Germinal center (tissue), 1 donor: Measurements from ENCODE around the gene ZNF880.
"Not testable (repeated sequence)": the region's sequence is repeated elsewhere in the genome, so short reads cannot be mapped to it uniquely, and the experiment has no call there.

ENCODE experiments used
- DNase-seq: peaks from one replicate; pipeline ENCODE4 v3.0.0; 2012; ENCODE audit warnings: mixed read lengths, low spot score

Gene ZNF880

DNA sequence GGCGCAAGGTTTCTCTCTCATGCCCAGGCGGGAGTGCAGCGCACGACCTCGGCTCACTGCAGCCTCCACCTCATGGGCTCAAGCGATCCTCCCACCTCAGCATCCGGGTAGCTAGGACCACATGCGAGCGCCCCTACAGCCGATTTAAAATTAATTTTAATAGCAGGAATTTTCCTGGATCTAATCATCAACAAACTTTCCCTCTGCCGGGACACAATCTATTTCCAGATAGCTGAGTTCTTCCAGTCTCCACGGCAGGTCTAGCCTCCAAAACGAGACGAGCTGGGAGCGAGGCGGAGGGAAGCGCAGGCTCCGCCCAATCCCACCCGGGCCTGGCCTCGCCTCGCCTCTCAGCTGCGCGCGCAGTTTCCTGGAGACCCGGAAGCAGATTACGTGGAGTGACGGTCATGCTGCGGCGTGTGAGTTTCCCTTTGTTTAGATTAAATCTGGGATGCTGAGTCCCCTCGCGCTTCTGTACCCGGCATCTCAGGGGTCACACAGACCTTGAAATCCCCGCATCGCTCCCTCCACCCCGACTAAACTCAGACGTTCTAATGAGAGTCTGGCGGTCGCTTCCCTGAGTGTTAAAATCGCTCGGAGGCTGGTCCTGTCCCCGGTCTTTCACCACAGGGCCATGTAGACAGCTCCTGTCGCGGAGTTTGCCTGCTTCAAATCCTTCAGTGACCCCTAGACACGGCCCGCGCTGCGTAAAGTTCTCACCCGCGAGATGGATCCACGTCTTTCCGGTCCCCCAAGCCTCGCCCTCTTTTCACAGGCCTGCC is at the start of gene ZNF880:
TSS of gene ZNF880 (plus strand) at position 365 of the 782 bp plus-strand sequence. CDS start at position 408, 43 bp downstream.
- DNase-seq = peak; percentile 88

DNA sequence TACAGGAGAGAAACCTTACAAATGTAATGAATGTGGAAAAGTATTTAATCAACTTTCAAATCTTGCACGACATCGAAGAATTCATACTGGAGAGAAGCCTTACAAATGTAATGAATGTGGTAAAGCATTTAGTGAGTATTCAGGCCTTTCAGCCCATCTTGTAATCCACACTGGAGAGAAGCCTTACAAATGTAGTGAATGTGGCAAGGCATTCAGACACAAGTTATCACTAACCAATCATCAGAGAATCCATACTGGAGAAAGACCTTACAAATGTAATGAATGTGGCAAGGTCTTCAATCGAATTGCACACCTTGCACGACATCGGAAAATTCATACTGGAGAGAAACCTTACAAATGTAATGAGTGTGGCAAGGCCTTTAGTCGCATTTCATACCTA is 47.3 kb upstream of the ZNF880 start:
- DNase-seq = no peak

DNA sequence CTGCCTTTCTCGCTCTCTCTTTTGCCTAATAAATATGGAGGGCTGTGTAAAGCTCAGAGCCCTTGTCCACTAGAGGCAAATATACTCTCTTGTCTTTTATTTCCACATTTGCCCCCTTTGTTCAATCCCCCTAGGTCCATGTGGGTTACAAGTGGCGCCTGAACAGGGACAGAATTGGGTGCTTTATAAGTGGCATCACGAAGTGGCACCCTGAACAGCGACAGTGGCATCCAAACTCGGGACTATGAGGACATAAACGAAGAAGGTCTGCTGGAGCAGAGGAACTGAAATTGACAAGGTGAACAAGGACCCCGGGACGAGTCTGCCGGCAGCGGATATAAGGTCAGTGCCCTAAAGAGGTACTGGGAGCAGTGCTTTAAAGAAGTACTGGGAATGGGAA is 38.0 kb upstream of the ZNF880 start:
- no peak for DNase-seq

DNA sequence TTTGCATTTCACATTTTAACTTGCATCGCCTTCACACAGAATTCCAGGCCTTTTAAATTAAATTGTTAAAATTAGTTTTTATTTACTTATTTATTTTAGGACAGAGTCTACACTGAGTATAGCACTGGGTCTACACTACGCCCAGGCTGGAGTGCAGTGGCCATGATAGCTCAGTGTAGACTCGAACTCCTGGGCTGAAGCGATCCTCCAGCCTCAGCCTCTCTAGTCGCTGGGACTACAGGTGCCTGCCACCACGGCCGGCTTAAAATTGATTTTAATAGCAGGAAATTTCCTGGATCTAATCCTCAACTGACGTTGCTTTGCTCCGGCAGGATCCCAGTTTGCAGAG is 34.0 kb upstream of the ZNF880 start:
- no peak for DNase-seq

DNA sequence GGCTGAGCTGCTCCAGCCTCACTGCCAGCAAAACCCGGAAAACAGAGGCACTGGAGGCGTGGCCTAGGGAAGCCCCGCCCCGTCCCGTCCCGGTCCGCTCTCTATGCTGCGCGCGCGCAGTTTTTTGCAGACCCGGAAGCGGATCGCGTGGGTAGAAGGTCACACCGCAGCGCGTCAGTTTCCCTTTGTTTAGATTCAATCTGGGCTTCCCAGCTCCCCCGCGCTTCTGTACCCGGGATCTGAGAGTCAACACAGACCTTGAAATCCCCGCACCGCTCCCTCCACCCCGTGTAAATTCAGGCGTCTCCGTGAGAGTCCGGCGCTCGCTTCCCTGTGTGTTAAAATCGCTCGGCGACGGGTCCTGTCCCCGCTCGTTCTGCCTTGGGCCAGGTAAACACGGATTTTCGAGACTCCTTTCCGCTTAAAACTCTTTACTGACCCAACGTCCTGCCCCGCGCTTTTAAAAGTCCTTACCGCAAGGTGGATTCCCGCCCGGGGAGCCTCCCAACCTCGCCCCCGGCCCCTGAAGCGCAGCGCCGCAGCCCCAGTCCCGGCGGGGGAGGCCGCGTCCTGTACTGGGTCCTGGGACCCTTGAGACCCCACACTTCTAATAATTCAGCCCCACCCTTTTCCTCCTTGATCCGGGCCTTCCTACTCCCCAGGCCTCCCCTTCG is 33.5 kb upstream of the ZNF880 start, which contains the start of gene ZNF610:
TSS of gene ZNF610 (plus strand) at position 127 of the 674 bp plus-strand sequence. CDS start 12,930 bp downstream, outside the sequence.
- peak; percentile 87 for DNase-seq

DNA sequence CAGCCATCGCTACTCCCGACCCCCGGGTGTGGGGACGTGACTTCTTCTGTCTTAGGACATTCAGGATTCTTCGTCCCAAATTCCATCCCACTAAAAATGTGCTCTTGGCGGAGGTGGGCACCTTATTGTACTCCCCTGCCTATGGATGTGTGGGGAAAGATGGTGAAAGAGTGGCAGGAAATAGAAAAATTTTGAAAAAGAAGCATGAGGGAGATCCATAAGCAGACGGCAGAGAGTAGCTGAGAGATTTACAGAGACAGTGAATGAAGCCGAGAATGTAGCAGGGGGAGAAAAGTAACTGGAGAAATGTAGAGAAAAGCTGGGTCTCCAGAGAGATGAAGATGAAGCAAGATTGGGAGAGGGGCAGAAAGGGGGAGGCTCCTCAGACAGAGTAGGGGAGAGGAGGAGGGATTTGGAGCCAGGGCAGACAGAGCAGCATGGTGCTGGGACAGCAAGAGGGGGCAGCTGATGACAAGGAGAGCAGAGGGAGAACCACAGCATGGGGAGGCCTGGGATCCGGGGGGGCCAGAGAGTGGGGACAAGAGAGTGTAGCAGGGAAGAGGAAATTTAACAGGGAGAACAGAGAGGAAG is 32.8 kb upstream of the ZNF880 start:
- no peak for DNase-seq

DNA sequence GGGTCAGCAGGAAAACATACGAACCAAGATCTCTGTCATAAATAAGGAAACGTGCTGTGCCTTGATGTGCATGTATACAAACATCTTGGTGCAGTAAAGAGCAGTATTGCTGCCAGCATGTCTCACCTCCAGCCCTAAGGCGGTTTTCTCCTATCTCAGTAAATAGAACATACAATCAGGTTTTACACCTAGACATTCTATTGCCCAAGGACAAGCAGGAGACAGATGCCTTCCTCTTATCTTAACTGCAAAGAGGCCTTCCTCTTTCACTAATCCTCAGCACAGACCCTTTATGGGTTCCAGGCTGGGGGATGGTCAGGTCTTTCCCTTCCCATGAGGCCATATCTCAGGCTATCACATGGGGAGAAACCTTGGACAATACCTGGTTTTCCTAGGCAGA is 30.7 kb upstream of the ZNF880 start:
- DNase-seq = not testable (repeated sequence)

DNA sequence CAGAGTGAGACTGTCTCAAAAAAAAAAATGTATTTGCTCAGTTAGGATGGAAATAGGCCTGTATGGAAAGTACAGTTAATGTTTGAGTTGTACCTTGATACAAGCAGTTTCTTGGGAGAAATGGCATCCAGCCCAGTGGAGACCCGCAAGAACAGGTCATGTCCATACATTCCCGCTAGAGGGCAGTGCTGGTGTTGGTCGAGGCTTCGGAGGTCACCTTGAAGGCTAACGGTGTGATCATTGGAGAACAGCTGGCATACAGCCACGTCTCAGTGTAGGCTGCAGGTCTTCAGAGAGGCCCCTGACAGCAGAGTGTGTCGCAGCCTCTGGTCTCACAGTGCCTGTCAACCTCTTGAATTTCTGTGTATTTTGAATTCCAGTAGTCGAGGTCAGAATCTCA is 26.2 kb upstream of the ZNF880 start:
- DNase-seq = peak; percentile 53

DNA sequence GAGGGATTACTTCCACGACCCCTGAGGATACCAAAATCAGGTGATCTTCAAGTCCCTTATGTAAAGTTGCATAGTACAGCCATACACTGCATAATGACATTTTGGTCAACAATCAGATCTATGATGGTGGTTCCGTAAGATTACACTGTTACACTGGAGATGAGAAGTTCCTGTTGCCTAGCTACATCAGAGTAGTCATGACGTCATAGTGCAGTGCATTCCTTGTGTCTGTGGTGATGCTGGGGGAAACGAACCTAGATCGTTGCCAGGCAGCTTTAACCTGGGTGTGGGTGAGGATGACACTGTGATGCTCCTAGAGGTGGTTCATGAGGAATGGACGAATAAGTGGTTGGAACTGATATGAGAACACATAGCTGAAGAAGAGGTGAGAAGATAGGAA is 24.6 kb upstream of the ZNF880 start:
- DNase-seq = no peak

DNA sequence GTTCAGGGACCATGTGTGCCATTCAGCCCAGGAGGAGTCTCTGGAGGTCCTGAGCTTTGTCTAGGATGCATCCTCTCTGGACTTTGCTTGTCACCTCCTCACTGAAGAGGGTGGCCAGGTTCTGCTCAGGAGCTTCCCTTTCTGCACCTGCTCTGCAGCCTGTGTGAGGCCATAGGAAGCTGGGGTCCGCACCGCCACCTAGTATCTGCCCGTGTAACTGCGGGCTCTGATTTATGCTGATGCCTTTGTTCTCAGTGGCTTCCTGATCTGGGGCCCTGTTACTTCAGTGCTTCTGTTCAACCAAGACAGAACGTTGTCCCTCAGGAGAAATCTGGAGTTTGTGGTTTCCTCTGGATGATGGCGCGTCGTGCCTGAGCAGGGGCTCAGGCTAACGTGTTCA is 18.2 kb upstream of the ZNF880 start:
- DNase-seq = peak; percentile 16

DNA sequence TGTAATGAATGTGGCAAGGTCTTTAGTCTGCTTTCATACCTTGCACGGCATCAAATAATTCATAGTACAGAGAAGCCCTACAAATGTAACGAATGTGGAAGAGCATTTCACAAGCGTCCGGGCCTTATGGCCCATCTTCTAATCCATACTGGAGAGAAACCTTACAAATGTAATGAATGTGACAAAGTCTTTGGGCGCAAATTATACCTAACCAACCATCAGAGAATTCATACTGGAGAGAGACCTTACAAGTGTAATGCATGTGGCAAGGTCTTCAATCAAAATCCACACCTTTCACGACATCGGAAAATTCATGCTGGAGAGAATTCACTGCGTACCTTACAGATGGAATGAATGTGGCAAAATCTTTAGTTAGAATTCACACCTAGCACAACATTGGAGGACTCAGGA is 3.3 kb upstream of the ZNF880 start:
- DNase-seq = no peak

DNA sequence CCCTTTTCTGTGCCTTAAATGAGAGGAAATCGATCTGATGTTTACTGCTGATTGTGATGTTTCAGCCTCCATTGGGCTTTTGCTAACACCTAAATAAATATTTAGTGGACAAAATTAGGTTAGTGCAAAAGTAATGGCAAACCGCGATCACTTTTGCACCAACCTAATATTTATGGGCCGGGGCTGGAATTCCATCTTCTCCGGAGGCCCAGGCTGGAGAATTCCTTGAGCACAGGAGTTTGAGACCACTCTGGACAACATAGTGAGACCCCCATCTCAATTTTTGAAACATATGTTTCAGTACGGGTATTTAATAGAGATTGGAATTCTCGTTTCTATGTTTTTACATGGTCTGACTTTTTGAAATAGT is 603 bp downstream of the ZNF880 start:
- DNase-seq = no peak

DNA sequence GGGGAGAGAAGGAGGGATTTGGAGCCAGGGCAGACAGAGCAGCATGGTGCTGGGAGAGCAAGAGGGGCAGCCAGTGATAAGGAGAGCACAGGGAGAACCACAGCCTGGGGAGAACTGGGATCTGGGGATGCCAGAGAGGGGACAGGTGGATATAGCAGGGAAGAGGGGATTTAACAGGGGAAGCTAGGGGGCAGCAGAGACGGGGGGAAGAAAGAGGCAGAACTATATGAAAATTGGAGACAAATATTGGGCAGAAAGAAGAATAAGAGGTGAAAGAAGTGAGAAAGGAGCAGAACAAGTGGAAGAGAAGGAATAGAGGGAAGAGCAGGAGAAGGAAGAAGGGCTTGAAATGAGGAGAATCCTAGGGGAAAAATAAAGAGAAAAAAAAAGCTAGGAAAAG is 21.4 kb downstream of the ZNF880 start:
- no peak for DNase-seq

DNA sequence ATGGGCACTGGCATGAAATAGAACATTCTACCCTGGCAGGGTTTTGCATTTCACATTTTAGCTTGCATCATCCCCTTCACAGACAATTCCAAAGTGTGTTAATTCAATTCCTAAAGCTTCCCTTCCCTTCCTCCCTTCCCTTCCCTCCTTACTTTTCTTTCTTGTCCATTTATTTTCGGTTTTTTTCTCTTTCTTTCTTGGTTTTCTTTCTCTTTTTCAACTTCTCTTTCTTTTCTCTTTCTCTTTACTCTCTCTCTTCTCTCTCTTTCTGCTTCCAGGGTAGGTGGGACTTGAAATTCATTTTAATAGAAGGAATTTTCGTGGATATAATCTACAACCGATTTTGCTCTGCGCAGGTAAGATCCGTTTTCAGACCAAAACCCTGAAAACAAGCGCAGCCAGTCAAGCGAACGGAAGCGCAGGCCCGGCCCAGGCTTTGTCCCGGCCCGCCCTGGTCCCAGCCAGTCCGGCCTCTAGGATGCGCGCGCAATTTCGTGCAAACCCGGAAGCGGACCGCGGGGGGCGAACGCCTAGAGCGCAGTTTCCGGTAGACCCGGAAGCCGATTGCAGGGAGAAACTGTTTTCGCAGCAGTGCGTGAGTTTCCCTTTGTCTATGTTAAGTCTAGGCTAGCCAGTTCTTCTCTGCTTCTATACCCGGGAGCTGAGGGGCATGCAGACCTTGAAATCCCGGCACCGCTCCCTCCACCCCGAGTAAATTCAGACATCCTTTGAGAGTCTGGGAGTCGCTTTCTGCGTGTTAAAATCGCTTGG is 27.8 kb downstream of the ZNF880 start, which contains the start of gene ZNF528:
TSS of gene ZNF528 (plus strand) at position 540 of the 771 bp plus-strand sequence. CDS start 4,165 bp downstream, outside the sequence.
- peak; percentile 96 for DNase-seq

DNA sequence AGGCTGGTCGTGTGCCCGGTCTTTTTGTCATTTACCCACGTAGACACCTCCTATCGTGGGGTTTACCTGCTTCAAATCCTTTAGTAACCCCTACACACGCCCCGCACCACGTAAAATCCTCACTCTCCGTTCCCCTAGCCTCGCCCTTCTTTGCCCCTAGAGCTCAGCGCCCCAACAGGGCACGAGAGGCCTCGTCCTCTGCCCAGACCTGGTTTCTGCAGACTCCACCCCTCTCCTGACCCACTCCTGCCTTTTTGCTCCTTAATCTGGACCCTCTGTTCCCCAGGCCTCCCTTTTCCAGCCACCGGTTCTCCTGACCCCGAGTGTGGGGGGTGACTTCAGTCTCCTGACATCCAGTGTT is 28.3 kb downstream of the ZNF880 start:
- peak; percentile 10 for DNase-seq

DNA sequence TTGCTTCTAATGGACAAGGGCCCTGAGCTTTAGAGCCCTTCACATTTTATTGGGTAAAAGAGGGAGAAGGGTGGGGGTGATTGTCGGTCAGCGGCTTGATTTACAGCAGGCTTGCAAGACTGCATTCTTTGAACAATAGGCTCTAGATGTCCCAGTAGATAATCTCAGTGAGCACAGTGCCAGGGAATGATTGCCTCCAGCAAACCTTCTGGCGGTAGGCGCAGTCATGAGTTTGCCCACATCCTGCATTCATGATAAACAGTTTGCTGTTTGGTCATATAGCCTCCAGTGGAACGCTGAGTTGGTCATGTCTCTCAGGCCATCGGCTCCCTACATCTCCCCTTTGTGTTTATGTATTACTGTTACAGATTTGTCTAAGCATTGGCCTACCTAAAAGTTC is 40.6 kb downstream of the ZNF880 start:
- no peak for DNase-seq

DNA sequence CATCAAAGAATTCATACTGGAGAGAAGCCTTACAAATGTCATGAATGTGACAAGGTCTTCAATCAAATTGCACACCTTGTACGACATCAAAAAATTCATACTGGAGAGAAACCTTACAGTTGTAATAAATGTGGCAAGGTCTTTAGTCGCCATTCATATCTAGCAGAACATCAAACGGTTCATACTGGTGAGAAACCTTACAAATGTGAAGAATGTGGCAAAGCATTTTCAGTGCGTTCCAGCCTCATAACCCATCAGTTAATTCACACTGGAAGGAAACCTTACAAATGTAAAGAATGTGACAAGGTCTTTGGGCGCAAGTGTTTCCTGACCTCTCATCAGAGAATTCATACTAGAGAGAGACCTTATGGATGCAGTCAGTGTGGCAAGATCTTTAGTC is 46.0 kb downstream of the ZNF880 start:
- DNase-seq = no peak

DNA sequence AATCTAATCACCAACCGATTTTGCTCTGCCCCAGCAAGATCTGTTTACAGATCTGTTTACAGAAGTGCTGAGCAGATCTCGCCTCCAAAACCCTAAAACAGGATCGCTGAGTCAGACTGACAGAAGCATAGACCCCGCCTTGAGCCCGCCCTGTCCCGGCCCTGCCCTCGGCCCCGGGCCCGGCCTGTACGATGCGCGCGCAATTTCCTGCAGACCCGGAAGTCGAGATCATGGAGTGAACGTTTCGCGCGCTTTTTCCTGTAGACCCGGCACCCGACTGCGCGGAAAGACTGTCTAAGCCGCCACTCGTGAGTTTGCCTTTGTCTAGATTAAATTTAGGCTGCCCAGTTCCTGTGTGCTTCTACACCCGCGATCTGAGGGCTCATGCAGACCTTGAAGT is 59.2 kb downstream of the ZNF880 start, which contains the start of gene ZNF534:
TSS of gene ZNF534 (plus strand) at position 212 of the 400 bp plus-strand sequence. CDS start 2,327 bp downstream, outside the sequence.
- DNase-seq = no peak
